ENCODE results near the gene KCNT2.
A peak's percentile ranks its signal among the peaks of the same experiment; 100 is the strongest.

The KCNT2 gene

DNA sequence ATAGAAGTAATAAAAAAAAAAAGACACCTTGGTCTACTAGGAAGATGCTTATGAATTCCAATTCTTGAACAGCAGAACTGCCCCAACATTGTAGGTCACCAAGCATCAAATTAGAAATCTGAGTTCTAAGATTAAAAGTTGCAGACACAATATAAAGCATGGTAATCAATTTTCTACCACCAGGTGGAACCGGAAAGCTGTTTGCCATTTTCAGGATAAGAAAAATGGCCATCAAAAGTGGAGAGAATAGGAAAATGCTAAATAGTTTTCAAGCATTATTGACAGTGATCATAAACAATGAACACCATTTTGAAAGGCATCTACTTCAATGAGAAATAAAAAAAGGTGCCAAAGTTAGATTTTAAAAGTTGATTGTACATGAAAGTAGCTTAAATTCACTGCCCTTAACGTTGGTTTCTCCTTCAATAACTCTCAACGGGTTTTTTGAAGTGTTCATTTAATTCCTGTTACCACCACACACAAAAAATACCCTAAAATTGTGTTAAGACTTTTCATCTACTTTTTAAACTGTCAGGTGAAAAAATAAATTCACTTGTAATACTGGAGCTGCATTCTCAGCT lies 252.9 kb downstream of the KCNT2 start:
- H3K4me1 ChIP-seq, result peaks cover 0 to 12% (median 9%) of the 10 kb centered on the region in 10 experiments; a peak in 14 of 20 replicates
- H3K9me3 ChIP-seq (replicated peaks in 1 of 11), result no peaks in the 10 kb centered on the region
- H3K9ac ChIP-seq, result no peak overlapping the region
- no peaks in the 10 kb centered on the region for H4K20me1 ChIP-seq
- no peaks in the 10 kb centered on the region for H3K27me3 ChIP-seq
- no peak overlapping the region for H3K4me2 ChIP-seq
- no peak for TF ChIP-seq Cebpa-rat (IDR thresholded peaks at IDR 0.05)
- no peaks in the 10 kb centered on the region for H3K36me3 ChIP-seq
- no peak overlapping the region for H3K27ac ChIP-seq
- H3K4me3 ChIP-seq, result no peak overlapping the region

DNA sequence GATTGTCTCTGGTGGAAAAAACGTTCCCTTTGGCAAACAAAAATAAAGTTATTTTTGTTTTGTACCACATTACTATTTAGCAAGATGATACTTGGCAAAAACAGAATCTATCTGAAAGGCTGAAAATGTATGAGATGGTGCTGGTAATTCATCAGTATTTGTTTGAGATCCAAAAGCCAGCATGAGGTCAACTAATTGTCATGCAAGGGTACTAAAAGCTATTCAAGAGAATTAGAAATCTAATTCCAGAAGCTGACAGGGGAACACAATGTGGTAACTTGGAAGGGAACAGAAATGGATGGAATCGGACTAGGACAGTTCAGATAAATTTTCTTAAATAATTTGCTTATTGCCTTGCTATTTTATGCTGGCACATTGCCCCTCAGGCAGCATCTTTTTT lies 263.8 kb downstream of the KCNT2 start:
- no peaks in the 10 kb centered on the region for H3K36me3 ChIP-seq
- H3K9me3 ChIP-seq (replicated peaks in 1 of 11), result no peaks in the 10 kb centered on the region
- H3K27ac ChIP-seq, result no peak overlapping the region
- no peaks in the 10 kb centered on the region for H3K4me1 ChIP-seq
- no peaks in the 10 kb centered on the region for H4K20me1 ChIP-seq
- H3K4me3 ChIP-seq, result no peak overlapping the region
- no peaks in the 10 kb centered on the region for H3K27me3 ChIP-seq
- no peak overlapping the region for H3K4me2 ChIP-seq
- no peak overlapping the region for H3K9ac ChIP-seq
- TF ChIP-seq Cebpa-rat (IDR thresholded peaks at IDR 0.05), result no peak

DNA sequence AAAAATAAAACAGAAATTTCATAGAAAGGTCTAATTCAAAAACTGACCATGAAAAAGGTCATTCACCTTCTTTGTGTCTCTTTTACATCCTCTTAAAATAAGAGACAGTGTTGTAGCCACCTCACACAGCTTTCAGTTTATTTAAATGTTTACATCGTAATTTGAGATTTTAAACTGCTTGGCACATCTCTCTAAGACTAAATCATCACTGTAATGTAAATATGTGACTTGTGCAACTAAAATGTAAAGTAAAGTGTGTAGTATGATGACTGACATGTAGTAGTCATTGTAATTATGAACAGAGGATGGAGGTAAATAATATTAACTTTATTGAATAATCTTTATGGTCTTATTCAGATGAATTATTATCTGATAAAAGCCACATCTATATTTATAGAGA lies 283.9 kb downstream of the KCNT2 start:
- TF ChIP-seq Cebpa-rat (IDR thresholded peaks at IDR 0.05), result no peak
- Histone ChIP-seq H3K9me3 (replicated peaks in 1 of 11) (no peaks in the 10 kb centered on the region), H3K27ac (no peak overlapping the region), H3K36me3 (no peaks in the 10 kb centered on the region), H3K4me3 (no peak overlapping the region), H3K9ac (no peak overlapping the region), H4K20me1 (no peaks in the 10 kb centered on the region), H3K4me2 (no peak overlapping the region), H3K27me3 (no peaks in the 10 kb centered on the region), H3K4me1 (peaks cover 0 to 3% (median 0%) of the 10 kb centered on the region in 10 experiments; a peak in 1 of 20 replicates)

DNA sequence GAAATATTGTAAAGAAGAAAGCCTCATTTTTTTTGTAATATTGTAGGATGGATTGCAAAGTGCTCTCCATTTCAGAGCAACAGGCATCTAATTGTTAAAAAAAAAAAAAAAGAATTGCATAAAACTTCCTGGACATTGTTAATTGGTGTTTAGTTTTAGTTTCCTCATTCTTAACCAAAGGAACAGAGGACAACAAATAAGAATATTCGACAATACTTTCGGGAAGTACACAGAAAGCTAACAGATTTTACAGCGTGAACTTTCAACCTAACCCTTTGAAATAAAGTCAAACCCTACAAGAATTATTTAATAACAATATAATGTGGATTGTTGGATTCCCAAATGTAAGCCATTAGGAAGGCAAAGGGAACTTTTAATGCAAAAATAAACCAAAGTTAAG lies 284.4 kb downstream of the KCNT2 start:
- Histone ChIP-seq H3K4me3 (no peak overlapping the region), H3K4me1 (peaks cover 0 to 5% (median 0%) of the 10 kb centered on the region in 10 experiments; a peak in 1 of 20 replicates), H3K9ac (no peak overlapping the region), H3K36me3 (no peaks in the 10 kb centered on the region), H3K27me3 (no peaks in the 10 kb centered on the region), H3K4me2 (no peak overlapping the region), H3K9me3 (replicated peaks in 1 of 11) (no peaks in the 10 kb centered on the region), H4K20me1 (no peaks in the 10 kb centered on the region), H3K27ac (no peak overlapping the region)
- no peak for TF ChIP-seq Cebpa-rat (IDR thresholded peaks at IDR 0.05)

DNA sequence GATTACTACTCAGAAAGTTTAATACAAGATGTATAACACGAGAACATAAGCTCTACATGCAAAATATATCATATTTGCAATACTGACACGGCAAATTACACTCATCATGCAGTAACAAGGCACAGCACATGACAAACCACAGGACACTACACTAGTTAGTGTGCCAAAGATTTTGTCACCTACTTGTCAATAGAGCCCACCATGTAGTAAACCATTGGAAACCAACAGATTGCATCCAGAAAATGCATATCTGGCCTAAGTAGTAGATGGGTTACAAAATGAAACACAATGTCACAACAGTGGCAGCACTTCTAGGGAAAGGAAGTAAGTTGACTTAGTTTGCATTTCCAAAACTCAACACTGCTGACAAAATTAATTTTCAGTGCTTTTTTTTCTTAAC lies 288.9 kb downstream of the KCNT2 start:
- Histone ChIP-seq H3K4me3 (no peak overlapping the region), H4K20me1 (no peaks in the 10 kb centered on the region), H3K27me3 (no peaks in the 10 kb centered on the region), H3K4me2 (peak overlapping the region in 1 of 11 experiments; percentile 42; a peak in 2 of 22 replicates), H3K27ac (no peak overlapping the region), H3K4me1 (peaks cover 0 to 5% (median 0%) of the 10 kb centered on the region in 10 experiments; a peak in 1 of 20 replicates), H3K9ac (no peak overlapping the region), H3K36me3 (no peaks in the 10 kb centered on the region), H3K9me3 (replicated peaks in 1 of 11) (no peaks in the 10 kb centered on the region)
- TF ChIP-seq Cebpa-rat (IDR thresholded peaks at IDR 0.05), result no peak

DNA sequence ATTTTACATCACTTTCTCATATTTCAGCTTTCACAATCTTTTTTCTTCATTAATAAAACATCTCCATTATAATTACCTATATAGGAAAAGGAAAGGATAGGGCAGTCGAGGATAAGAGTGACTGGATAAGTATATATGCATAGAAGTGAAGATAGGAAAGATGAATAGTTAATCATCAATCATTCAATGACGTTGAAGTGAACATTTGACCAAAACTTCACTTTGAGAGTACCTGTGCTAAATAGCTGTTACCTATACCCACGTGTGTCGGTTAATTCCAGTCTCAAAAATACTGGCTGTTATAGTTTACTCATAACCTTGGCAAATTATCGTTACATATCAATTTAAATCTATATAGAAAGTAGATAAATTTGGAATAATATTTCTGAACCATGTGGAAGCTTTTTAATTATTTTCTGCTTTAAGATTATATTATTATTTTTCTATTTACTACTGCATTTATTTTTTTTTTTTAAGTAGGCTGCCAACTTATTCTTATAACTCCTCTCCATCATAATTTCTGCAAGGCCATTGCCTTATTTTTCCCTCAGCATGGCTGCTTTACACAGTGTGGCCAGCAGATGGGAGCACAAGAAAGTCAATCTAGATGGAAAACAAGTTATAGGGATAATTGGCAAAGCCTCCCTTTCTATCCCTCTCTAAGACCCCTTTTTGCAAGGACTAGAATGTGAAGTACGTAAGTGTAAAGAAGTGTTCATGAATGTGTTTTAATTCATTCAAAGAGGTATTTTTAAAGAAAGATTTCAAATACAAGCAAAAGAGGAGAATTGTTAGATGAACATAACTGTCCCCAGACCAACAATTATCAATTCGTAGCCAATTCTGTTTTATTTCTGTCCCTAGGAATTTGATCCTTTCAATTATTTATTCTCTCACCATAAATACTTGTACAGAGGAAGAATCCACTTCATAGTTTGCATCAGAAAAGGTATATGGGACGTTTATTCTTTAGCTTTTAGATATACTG lies 290.4 kb downstream of the KCNT2 start:
- no peak for TF ChIP-seq Cebpa-rat (IDR thresholded peaks at IDR 0.05)
- Histone ChIP-seq H3K27me3 (no peaks in the 10 kb centered on the region), H3K9ac (no peak overlapping the region), H3K4me3 (no peak overlapping the region), H3K4me2 (no peak overlapping the region), H3K4me1 (peaks cover 0 to 5% (median 0%) of the 10 kb centered on the region in 10 experiments; a peak in 1 of 20 replicates), H4K20me1 (no peaks in the 10 kb centered on the region), H3K27ac (no peak overlapping the region), H3K9me3 (replicated peaks in 1 of 11) (no peaks in the 10 kb centered on the region), H3K36me3 (no peaks in the 10 kb centered on the region)

DNA sequence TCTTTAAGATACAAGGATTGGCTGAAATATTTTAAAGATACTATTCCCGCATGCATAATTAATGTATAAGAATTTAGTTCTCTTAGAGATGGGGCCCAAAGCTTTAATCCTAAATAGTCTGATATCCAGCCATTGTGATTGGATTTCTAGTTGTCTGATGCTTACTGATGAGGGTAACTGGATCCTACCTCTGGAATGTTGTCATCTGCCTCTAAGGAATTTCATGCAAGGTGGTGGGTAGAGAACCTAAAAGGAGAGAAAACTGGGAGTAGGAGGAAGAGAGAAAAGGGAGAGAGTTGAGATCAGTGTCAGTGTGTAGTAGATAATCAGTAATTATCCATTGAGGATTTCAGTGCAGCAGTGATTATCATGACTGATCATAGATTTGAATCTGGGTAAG lies 295.5 kb downstream of the KCNT2 start:
- H3K36me3 ChIP-seq, result no peaks in the 10 kb centered on the region

DNA sequence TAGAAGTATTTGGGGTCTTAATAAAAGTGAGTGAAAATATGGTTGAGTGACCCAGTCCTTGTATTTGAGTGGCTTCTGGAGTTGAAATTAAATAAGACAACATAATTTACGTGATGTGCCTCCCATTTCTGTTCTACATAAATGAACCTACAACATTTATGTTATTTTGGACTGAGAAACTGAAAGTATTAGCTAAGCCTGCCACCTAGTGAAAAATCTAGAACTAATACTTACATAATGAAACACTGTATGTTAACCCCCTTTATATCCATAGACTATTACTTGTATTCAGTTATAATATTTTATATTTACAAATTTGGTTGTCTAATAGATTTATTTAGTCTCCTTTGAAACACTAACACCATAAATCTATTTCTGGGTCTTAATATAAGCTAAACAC lies 298.9 kb downstream of the KCNT2 start:
- Histone ChIP-seq H3K4me2 (no peak overlapping the region), H3K4me3 (no peak overlapping the region), H3K4me1 (no peaks in the 10 kb centered on the region), H3K9me3 (replicated peaks in 1 of 11) (no peaks in the 10 kb centered on the region), H3K36me3 (no peaks in the 10 kb centered on the region), H3K9ac (no peak overlapping the region), H3K27me3 (no peaks in the 10 kb centered on the region), H4K20me1 (no peaks in the 10 kb centered on the region), H3K27ac (no peak overlapping the region)
- no peak for TF ChIP-seq Cebpa-rat (IDR thresholded peaks at IDR 0.05)

More for the DNA sequence above, 295.5 kb downstream of the KCNT2 start:
- Histone ChIP-seq H3K4me3 (no peak overlapping the region), H3K4me1 (no peaks in the 10 kb centered on the region), H3K9me3 (replicated peaks in 1 of 11) (no peaks in the 10 kb centered on the region), H4K20me1 (no peaks in the 10 kb centered on the region), H3K4me2 (no peak overlapping the region), H3K27me3 (no peaks in the 10 kb centered on the region), H3K9ac (no peak overlapping the region), H3K27ac (no peak overlapping the region)
- TF ChIP-seq Cebpa-rat (IDR thresholded peaks at IDR 0.05), result no peak

DNA sequence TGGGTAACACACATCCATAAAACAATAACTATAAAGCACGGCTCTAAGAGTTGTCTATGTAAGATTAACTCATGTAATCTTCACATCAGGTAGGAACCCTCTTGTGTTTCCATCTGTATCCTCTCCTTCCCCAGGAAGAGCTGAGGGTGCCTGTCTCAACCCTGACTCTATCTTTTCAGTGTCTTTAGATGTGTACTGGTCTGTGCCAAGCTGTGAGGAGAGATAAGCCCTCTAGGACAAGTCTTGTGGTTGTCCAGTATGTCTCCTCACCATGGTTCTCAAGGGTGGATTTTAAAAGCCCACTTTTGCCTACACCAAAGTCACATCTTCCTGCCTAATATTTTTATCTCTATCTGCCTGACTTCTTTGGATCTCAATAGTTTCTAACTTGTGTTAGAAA lies 300.1 kb downstream of the KCNT2 start:
- Histone ChIP-seq H3K27me3 (no peaks in the 10 kb centered on the region), H3K9me3 (replicated peaks in 1 of 11) (no peaks in the 10 kb centered on the region), H3K36me3 (no peaks in the 10 kb centered on the region), H3K4me3 (no peak overlapping the region), H3K4me1 (no peaks in the 10 kb centered on the region), H3K27ac (no peak overlapping the region), H4K20me1 (no peaks in the 10 kb centered on the region), H3K9ac (no peak overlapping the region), H3K4me2 (no peak overlapping the region)
- TF ChIP-seq Cebpa-rat (IDR thresholded peaks at IDR 0.05), result no peak
